A673 (cell line): ENCODE data around the gene KDM3A. TPM values are rescaled to one million over a fixed set of nuclear protein-coding genes. Genes with fewer than 3 reads are reported as not detected.
A peak's percentile ranks its signal among the peaks of the same experiment; 100 is the strongest.
"Not testable (repeated sequence)": the region's sequence is repeated elsewhere in the genome, so short reads cannot be mapped to it uniquely, and the experiment has no call there.

Source experiments
- BruUV-seq: library from RNA; stranded (reverse); fragments of 400-500 nt; replicated peaks from 2 replicates; lab custom pipeline; 2021; lab: Mats Ljungman, UMichigan
- CTCF ChIA-PET: fragments of 300-600 bp; sonication (Branson Sonifier 250); formaldehyde crosslinking; loops from one replicate; lab custom pipeline; 2022; ENCODE audit warnings: antibody characterized with exemption; lab: Charles Lee
- POLR2A ChIA-PET: fragments of 300-600 bp; sonication (Branson Sonifier 250); formaldehyde crosslinking; loops from one replicate; lab custom pipeline; 2022; ENCODE audit warnings: antibody characterized with exemption; ENCODE audit not compliant: low non-redundant PET; lab: Charles Lee
- DNase-seq: peaks from one replicate; pipeline ENCODE4 v3.0.0-alpha.2; 2015; ENCODE audit warnings: low spot score
- H3K27ac ChIP-seq: fragments of 200-600 bp; sonication (generic); 2 replicates; pipeline ENCODE4 v1.5.1; 2016; ENCODE audit warnings: mixed run types, low read depth, mild to moderate bottlenecking, mixed read lengths, antibody characterized with exemption, low read length; ENCODE audit not compliant: poor library complexity, severe bottlenecking
- H3K27me3 ChIP-seq: fragments of 200-600 bp; sonication (generic); replicated peaks from 2 replicates; pipeline ENCODE4 v1.6.1; 2017; ENCODE audit warnings: mixed run types, low read depth, mild to moderate bottlenecking, mixed read lengths, antibody characterized with exemption, low read length; ENCODE audit not compliant: insufficient read depth, poor library complexity
- H3K36me3 ChIP-seq: fragments of 200-600 bp; sonication (generic); 2 replicates; pipeline ENCODE4 v1.6.1; 2016; ENCODE audit warnings: mixed run types, mild to moderate bottlenecking, mixed read lengths, antibody characterized with exemption, low read length; ENCODE audit not compliant: insufficient read depth, poor library complexity, severe bottlenecking
- H3K4me1 ChIP-seq: fragments of 200-600 bp; sonication (generic); 2 replicates; pipeline ENCODE4 v1.6.1; 2017; ENCODE audit warnings: mixed run types, mild to moderate bottlenecking, mixed read lengths, antibody characterized with exemption, low read length; ENCODE audit not compliant: insufficient read depth, poor library complexity, severe bottlenecking
- H3K4me3 ChIP-seq: fragments of 200-600 bp; sonication (generic); 2 replicates; pipeline ENCODE4 v1.5.1; 2016; ENCODE audit warnings: low read depth, mixed run types, mild to moderate bottlenecking, mixed read lengths, low read length; ENCODE audit not compliant: poor library complexity, severe bottlenecking
- H3K9me3 ChIP-seq: fragments of 200-600 bp; sonication (generic); 2 replicates; pipeline ENCODE4 v1.6.1; 2016; ENCODE audit warnings: mixed run types, low read depth, mild to moderate bottlenecking, mixed read lengths, antibody characterized with exemption, low read length; ENCODE audit not compliant: poor library complexity, severe bottlenecking
- CTCF ChIP-seq: fragments of 300-800, 200-600 bp; sonication (generic); conservative IDR thresholded peaks from 2 replicates; pipeline ENCODE4 v1.5.1; 2017; ENCODE audit warnings: low read depth, mild to moderate bottlenecking, antibody characterized with exemption, low read length, moderate library complexity, mixed read lengths
- EZH2 ChIP-seq: fragments of 200-600 bp; sonication (generic); IDR thresholded peaks from 2 replicates; pipeline ENCODE4 v1.6.1; 2017; ENCODE audit warnings: borderline replicate concordance, low read depth, mild to moderate bottlenecking, mixed read lengths, antibody characterized with exemption, low read length; ENCODE audit not compliant: poor library complexity, severe bottlenecking
- intact Hi-C: fragments of 100-400 bp; cut with micrococcal nuclease; formaldehyde crosslinking; loops from one replicate; pipeline ENCODE4 v1.10.0; 2022; ENCODE audit not compliant: unreplicated experiment
- total RNA-seq: library from RNA; stranded (reverse); gene quantifications from 2 replicates; pipeline ENCODE4 v1.2.3, GENCODE V29; 2021

KDM3A gene
- total RNA-seq, 1 experiment from 2014 or later, result 40.7 TPM

GRCh38 chr2:86491088-86491487 is 49.9 kb downstream of the KDM3A start:
- ChIA-PET POLR2A (no interaction called here), CTCF (no interaction called here)
- intact Hi-C loops, result no loop called here
- Histone ChIP-seq H3K27ac (no peak overlapping the region), H3K36me3 (peaks cover 73% of the 10 kb centered on the region), H3K4me3 (no peak overlapping the region), H3K4me1 (no peaks in the 10 kb centered on the region), H3K27me3 (no peaks in the 10 kb centered on the region), H3K9me3 (no peaks in the 10 kb centered on the region)
- BruUV-seq, result no TSS peak
- DNase-seq, result no peak
- TF ChIP-seq CTCF, result no peak
- TF ChIP-seq EZH2, result no peak

- POLR2A ChIA-PET, result no interaction called here
These were observed 50.9 kb downstream of the KDM3A start for GRCh38 chr2:86492048-86492453.

DNA sequence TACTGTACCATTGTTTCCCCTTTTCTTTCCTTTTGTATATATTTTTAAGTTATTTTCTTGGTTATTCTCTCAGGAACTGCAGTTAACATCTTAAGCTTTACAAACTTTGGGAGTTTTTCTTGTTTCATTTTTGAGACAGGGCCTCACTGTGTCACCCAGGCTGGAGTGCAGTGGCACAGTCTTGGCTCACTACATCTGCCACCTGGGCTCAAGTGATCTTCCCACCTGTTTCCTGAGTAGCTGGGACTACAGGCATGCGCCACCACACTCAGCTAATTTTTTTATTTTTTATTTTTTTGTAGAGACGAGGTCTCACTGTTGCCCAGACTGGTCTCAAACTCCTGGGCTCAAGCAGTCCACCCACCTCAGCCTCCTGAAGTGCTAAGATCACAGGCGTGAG is 55.2 kb downstream of the KDM3A start:
- BruUV-seq, H3K27ac ChIP-seq, DNase-seq, H3K27me3 ChIP-seq, intact Hi-C loops, CTCF ChIA-PET, H3K4me3 ChIP-seq, POLR2A ChIA-PET, H3K4me1 ChIP-seq: not testable (repeated sequence)
- H3K9me3 ChIP-seq, result peaks cover 14% of the 10 kb centered on the region
- peaks cover 65% of the 10 kb centered on the region for H3K36me3 ChIP-seq

More at GRCh38 chr2:86492048-86492453, 50.9 kb downstream of the KDM3A start:
- Histone ChIP-seq H3K4me1 (no peaks in the 10 kb centered on the region), H3K27ac (no peak overlapping the region), H3K36me3 (peaks cover 66% of the 10 kb centered on the region), H3K4me3 (no peak overlapping the region), H3K27me3 (no peaks in the 10 kb centered on the region), H3K9me3 (no peaks in the 10 kb centered on the region)
- CTCF ChIA-PET, result interaction anchor here (0.6 kb wide), 1 partner anchor 24 kb away, joined by 11 read pairs; no protein-coding TSS in a partner anchor
- intact Hi-C loops, result no loop called here
- no peak for DNase-seq
- no peak for TF ChIP-seq CTCF
- TF ChIP-seq EZH2, result no peak
- TSS peak; percentile 40 for BruUV-seq
